HG02973 (cell line): ENCODE measurements around the gene ATRNL1.
A peak's percentile ranks its signal among the peaks of the same experiment; 100 is the strongest.
"Not testable (repeated sequence)": the region's sequence is repeated elsewhere in the genome, so short reads cannot be mapped to it uniquely, and the experiment has no call there.

ENCODE experiments used
- ATAC-seq: cut with Tn5 transposase; IDR thresholded peaks from one replicate; pipeline ENCODE4 v1.9.1; 2021; ENCODE audit warnings: moderate library complexity; ENCODE audit not compliant: unreplicated experiment

Gene ATRNL1

DNA sequence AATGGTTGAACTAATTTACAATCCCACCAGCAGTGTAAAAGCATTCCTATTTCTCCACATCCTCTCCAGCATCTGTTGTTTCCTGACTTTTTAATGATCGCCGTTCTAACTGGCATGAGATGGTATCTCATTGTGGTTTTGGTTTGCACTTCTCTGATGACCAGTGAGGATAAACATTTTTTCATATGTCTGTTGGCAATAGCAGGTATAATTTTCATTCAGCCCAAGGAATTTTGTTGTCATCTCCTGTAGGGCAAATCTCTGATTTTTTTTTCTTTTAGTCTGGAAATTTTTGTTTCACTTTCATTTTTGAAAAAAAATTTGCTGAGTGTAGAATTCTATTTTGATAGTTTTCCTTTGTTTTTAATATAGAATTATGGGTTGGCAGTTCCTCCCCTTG is 114.1 kb downstream of the ATRNL1 start:
- ATAC-seq = not testable (repeated sequence)

DNA sequence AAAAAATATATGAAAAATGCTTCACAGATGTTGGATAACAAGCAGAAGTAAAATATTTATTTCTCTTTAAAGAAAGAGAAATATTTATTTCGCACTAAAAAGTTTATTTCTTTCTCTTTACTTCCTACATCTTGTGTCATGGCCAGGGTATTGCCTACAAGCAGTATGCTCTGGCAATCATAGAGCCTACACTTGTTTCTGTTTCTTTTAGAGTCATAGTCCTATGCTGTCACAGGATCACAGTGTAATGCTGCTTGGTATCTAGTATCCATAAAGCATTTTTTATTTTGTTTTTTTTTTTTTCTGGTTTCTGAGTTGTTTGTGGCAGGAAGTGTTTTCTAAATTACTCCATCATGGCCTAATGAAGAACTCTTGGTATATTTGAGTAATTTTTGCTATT is 116.0 kb downstream of the ATRNL1 start:
- peak; percentile 62 for ATAC-seq

DNA sequence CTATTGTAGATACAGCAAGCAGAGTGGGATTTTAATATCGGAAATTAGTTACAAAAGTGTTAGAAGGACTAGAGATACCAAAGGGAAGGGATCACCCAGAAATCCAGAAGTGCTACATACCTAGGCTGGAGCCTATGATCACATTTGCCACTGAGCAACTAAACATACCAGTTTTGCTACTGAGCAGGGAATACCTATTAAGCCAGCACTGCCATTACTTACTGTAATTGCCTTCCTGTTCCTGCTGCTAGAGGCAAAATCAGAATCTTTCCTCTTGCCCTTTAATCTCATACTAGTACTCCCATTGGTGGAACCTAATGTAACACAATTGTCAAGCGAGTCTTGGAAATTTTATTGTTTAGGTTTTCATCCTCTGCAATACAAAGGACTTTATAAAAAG is 121.7 kb downstream of the ATRNL1 start:
- no peak for ATAC-seq

DNA sequence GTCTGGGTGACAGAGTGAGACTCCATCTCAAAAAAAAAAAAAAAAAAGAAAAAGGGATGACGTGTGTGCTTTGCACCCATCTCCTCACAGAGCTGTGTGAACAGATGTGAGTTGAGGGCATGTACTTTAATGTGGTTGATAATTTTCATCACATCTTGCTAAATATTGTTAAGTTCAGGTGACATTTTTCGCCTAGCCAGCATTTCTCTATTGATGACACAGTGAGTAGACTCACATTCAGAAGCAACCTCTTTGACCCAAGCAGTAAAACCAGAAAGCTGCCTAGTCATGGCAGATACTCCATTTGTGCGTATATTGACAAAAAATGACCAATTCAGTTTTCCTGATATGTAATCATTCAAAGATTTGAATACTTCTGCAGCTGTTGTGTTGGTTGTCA is 126.0 kb downstream of the ATRNL1 start:
- ATAC-seq = no peak

DNA sequence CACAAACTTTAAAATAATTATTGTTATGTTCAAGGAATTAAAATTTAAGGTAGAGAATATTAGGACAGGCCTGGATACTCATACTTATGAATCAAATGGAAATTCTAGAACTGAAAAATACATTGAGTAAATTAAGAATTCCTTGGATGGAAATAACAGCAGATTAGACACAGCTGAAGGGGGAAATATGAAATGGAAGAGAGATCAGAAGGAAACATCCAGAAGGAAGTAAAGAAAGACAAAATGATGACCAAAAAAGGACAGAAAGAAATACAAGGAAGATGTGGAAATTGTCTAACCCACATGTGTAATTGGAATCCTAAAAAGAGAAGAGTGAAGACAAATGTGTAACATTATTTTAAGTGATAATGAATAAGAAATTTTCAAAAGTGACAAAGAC is 128.9 kb downstream of the ATRNL1 start:
- ATAC-seq = no peak

DNA sequence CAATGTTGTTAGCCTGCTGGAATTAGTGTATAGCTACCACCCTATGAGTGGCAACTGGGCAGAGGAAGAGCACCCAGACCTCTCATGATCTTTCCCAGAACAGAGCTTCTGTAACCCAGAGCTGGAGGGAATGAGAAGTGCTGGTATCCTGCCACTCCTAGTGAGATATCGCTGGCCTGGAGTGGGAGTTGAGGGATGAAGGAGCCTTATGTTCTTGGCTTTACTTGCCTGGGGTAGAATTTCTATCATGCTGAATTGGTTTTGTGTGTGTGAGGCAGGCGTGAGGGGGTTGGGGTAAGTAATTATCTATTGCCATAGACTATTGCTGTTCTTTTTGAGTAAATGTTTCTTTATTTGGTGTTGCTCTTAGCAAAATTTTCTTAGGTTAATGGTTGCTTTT is 146.6 kb downstream of the ATRNL1 start:
- ATAC-seq = no peak

DNA sequence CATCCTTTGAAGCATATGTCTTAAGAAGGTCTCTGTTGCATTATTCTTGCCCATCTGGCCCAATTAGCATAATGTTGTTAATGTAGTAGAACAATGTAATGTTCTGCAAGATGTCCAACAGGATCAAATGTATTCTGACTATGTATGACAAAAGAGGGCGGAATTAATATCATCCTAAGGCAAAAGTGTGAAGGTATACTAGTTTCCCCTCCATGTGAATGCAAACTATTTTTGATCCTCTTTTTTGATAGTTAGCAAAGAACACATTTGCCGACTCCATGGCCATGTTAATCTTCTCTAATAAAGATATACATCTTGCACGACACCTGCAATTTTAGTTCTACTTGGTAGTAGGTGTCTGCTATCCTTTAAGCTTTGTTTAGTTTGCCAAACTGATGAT is 157.6 kb downstream of the ATRNL1 start:
- ATAC-seq = no peak

DNA sequence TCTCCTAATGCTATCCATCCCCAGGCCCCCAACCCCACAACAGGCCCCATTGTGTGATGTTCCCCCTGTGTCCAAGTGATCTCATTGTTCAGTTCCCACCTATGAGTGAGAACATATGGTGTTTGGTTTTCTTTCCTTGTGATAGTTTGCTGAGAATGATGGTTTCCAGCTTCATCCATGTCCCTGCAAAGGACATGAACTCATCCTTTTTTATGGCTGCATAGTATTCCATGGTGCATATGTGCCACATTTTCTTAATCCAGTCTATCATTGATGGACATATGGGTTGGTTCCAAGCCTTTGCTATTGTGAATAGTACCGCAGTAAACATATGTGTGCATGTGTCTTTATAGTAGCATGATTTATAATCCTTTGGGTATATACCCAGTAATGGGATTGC is 160.6 kb downstream of the ATRNL1 start:
- ATAC-seq = not testable (repeated sequence)

DNA sequence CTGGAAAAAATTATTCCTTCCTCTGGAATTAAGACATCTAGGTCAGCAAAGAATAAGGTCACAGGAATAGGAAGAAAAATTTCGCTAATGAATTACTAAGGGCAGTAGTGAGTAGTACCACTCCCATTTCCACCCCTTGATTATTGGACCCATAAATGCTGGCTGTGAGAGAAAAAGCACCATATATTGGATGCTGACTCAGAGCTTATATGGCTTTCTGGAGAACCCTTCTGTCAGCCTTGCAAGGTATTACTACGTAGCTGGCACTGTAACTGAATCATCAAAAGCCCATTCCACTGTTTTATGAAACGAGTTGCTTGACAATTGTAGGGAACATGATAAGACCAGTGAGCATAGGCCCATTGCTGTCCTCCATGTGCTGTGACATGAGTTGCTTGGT is 179.3 kb downstream of the ATRNL1 start:
- no peak for ATAC-seq

DNA sequence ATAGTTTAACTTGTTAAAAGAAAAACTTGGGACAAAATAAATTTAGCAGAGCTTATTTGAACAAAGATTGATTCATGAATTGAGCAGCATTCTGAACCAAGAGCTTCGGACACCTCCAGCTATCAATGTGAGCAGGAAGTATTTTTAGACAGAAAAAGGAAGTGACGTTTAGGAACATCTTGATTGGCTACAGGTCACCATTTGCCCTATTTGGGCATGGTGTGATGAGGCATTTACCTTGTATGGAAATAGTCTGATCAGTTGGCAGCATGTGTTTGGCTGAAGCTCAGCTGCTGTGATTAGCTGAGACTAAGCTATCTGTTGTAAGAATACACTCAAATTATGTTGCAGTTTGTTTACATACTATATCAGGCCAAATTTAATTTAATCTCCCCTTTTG is 185.1 kb downstream of the ATRNL1 start:
- ATAC-seq = no peak

DNA sequence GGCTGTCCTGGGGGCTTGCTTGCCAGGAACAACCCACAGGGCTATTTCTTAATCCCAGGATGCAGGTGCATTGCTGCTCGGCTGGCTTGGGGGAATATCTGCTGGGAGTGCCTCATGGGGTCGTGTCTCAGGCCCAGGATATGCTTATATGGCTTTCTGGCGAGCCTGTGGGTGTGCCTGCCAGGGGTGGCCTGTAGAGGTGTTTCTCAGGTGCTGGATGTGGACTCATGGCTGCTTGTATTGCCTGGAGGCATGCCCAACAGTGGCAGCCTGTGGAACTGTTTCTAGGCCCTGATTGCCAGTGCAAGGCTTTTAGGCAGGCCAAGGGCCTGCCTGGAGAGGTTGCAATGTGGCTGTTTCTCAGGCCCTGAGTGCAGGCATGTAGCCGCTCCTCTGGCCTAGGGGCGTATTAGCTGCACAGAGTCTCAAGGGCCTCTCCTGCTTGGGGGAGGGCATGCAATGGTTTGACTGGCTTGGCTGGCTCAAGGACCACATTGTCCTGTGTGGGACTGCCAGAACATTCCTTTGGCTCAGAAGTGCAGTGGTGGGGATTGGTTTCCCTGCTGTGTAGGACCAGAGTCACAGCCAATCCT is 202.1 kb downstream of the ATRNL1 start:
- ATAC-seq = no peak

DNA sequence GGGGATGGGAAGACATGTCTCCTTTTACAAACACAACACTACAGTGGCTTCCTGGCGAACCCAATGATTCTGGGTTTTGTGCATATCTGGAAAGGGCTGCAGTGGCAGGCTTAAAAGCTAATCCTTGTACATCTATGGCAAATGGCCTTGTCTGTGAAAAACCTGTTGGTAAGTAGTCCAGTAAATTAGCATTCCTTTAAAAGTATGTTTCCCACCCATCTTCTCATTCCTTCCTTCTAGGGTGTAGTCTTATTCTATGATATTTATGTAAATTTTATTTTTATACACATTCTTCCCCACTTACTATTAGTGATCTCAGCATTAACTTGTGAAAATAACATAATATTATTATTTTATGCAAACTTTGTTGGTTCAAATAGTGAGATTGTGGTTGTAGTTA is 206.9 kb downstream of the ATRNL1 start:
- ATAC-seq = no peak

DNA sequence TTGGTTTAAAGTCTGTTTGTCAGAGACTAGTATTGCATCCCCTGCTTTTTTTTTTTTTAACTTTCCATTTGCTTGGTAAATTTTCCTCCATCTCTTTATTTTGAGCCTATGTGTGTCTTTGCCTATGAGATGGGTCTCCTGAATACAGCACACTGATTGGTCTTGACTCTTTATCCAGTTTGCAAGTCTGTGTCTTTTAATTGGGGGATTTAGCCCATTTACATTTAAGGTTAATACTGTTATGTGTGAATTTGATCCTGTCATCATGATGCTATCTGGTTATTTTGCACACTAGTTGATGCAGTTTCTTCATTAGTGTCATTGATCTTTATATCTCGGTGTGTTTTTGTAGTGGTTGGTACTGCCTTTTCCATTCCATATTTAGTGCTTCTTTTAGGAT is 226.5 kb downstream of the ATRNL1 start:
- not testable (repeated sequence) for ATAC-seq

DNA sequence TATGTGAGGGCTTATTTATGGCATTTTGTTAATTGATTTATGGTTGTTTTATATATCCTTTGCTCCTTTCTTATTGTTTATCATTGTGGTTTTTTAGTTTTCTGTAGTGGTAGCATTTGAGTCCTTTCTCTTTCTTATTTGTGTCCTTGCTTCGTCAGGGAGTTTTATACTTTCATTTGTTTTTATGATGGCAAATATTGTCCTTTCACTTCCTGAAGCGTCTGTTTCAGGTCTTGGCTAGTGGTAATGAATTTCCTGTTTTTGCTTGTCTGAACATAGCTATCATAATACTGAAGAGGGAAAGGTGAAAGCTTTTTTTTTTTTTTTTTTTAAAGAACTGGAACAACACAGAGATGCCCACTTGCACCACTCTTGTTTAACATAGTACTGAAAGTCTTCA is 228.2 kb downstream of the ATRNL1 start:
- ATAC-seq = peak; percentile 87

DNA sequence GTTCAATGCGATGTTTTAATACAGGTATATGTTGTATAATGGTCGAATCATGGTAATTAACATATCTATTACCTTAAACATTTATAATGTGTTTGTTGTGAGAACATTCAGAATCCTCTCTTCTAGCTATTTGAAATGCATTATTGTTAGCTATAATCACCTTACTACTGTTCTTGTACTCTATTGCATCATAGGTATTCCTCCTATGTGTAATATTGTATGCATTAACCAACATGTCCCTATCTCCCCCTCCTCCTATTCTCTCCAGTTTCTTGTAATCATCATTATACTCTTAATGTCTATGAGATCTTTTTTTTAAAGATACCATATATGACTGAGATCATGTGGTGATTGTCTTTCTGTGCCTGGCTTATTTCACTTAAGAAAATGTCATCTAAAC is 235.2 kb downstream of the ATRNL1 start:
- ATAC-seq = no peak

DNA sequence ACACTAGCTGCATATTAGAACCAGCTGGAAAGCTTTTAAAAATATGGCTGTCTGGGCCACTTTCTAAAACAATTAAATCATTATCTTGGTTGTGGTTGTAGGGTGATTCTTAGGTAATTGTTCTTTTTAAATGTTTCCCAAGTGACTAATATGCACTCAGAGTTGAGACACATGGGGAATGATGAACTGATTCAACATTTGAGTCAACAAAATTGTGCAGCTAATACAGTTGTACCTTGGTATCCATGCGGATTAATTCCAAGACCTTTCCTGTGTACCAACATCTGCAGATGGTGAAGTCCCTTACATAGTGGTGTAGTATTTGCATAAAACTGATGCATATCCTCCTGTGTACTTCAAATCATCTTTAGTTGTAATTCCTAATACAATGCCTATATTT is 242.2 kb downstream of the ATRNL1 start:
- ATAC-seq = no peak

DNA sequence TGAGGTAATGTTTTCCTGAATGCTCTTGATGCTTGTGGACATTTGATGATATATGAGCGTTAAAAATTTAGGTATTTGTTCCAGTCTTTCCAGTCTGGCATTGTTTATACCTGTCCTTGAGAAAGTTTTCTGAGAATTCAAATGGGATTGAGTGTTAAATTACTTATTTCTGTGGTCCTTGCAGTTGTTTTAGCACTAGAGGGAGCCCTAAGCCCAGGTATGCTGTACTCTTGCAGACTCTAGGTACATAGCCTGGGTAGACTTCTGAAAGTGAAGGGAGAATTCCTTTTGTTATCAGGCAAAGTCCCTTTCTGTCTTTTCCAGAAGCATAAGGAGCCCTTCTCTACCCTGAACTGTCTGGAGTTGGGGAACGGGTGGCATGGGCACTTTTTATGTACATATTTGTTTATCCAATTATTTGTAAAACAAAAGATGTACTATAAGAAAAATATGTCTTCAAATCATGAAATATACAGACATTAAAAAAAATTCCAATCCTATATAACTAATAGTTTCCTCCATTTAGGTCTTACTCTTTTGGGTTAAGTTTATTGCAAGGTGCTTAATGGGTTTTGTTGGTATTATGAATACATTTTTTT is 262.1 kb downstream of the ATRNL1 start:
- peak; percentile 81 for ATAC-seq

DNA sequence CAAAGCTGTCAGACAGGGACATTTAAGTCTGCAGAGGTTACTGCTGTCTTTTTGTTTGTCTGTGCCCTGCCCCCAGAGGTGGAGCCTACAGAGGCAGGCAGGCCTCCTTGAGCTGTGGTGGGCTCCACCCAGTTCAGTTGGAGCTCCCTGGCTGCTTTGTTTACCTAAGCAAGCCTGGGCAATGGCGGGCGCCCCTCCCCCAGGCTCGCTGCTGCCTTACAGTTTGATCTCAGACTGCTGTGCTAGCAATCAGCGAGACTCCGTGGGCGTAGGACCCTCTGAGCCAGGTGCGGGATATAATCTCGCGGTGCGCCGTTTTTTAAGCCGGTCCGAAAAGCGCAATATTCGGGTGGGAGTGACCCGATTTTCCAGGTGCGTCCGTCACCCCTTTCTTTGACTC is 274.8 kb downstream of the ATRNL1 start:
- ATAC-seq = not testable (repeated sequence)

DNA sequence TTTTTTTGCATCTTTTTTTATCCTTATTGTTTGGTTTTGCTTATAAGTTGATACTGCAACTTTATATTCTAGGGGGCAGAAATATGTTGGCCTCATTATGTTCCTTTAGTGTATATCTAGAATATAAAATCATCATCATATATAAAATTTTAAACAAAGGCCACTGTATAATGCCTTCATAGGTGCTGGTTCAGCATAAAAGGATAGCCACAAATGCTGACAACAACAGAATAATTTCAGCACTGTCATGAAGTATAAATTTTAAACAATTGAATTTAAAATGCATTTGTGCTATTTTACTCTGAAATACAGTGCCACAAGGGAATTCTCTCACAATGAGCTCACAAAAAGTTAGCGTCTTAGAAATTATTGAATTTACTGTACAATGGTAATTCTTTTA is 285.9 kb downstream of the ATRNL1 start:
- no peak for ATAC-seq

DNA sequence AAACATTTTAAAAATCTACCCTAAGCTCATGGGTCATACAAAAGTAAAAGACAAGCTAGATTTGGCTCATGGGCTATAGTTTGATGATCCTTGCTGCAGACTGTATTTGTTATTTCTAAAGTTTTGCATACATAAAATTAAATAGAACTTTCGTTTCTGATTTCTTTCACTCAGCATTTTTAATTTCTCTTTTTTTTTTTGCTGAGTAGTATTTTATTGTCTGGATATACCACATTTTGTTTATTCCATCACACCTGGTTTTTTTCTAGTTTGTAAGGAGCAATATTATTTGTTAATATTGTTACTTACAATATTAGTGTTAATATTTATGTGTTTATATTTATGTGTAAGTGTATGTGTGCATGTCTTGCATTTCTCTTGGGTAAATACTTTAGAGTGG is 291.5 kb downstream of the ATRNL1 start:
- ATAC-seq = no peak

DNA sequence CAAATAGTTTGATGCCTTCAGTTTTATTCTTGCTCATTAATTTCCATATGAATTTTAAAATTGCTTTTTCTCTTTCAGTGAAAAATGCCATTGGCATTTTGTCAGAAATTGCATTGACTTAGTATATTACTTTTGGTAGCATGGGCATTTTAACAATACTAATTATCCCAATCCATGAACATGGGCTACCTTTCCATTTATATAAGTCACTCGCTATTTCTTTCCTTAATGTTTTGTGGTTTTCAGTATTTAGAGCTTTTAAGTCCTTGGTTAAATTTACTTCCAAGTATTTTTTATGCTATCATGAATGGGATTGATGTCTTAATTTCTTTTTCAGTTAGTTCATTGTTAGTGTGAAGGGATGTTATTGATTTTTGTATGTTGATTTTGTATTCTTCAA is 297.4 kb downstream of the ATRNL1 start:
- ATAC-seq = no peak

DNA sequence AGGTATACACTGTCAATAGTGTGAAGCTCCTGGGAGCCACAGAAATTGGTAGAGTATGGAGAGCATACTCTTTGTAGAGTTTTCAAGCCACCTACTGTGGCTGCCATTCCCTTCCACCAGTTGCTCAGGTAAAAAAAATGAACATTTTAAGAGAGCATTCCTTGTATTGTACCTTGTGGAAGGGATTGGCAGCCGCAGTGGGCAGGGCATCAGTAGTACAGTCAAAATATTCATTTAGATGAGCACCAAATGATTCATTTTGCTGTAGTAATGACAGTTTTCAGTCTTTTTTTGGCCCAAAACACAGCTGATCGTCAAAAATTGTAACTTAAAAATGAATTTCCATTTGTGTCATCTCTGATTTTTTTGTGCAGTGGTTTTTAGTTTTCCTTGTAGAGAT is 304.9 kb downstream of the ATRNL1 start:
- no peak for ATAC-seq

DNA sequence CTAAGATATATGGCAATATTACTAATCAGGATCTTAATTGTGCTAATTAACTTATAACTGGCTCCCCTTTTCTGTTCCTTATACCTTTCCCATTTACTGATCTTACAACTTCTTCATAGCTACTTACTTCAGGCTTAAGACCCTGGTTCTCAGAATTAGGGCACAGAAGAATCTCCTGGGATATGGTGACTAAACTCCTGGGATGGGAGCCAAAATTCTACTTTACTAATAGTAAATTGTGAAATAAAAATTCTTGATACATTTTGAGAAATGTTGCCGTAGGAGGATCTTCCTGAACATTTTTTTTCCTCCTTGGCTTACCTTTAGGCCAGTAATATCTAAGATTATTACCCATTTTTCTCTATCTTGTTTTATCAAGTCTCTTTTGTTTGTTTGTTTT is 309.5 kb downstream of the ATRNL1 start:
- ATAC-seq = no peak
